ENCODE measurements around the gene ANO6.

The ANO6 gene

DNA sequence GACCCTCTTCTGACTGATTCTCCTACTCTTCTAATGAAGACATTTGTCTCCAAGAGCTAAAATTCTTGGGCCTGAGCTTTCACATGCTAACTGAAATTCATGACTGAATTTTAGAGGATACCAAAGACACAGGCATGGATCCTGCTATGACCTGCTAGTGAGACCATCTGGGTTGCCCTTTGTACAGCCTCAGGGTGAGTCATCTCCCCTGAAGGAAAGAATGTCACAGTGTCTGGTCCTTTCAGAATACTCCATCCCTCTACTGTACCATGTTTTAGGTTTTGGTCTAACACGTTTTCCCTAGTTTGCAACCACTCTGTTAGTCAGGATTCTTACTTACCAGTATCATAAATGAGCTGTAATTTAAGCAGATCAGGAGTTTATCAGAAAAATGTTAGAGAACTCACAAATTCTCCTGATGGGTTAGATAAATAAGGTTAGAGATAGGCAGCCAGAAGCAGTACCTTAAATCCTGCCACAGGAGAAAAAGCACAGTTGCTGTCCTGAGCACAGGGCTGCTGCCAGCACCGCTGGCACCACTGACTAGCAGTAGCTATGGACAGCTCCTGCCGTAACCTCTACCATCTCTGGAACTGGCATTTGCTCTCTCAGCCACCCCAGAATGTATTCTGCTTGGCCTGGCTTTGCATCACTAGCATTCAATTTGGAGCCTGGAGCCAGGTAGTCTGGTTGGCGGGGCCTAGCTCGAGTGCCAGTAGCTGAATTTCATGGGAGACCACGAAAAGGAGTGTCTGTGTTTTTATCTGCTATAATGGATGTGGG is 127.6 kb downstream of the ANO6 start:
- Histone ChIP-seq H3K9ac (ENCODE audit: low read length in 2 of 2) (no peak overlapping the region), H3K9me3 (ENCODE audit: control insufficient read depth in 2 of 2, low read length in 2 of 2) (no peaks in the 10 kb centered on the region), H3K4me3 (ENCODE audit: low read length in 2 of 2) (no peak overlapping the region), H3K4me1 (ENCODE audit: control insufficient read depth, insufficient read depth, low read length) (peaks cover 3% of the 10 kb centered on the region), H3K27me3 (ENCODE audit: control insufficient read depth in 1 of 2, insufficient read depth in 2 of 2, low read length in 2 of 2) (no peaks in the 10 kb centered on the region), H3K27ac (ENCODE audit: low read length) (no peak overlapping the region), H3K36me3 (ENCODE audit: control insufficient read depth in 2 of 2, insufficient read depth in 2 of 2, low read length in 2 of 2) (peaks cover 0 to 2% of the 10 kb centered on the region in 2 donors)

DNA sequence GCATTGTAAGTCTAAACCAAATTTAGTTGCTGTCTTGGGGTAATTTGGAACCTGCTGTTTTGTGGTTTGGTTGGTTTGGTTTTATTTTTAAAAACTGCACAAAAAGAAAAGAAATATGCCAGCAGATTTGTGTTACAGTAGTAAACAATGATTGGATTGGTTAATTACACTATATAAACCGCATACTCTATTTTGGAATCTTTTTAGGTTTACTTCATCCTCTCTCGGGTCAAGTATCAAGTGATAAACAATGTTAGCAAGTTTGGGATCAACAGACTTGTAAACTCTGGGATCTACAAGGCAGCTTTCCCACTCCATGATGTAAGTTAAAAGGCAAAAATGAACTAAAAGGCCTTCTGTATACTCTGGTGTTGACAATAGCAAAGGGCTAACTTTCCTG is 132.4 kb downstream of the ANO6 start:
- Histone ChIP-seq H3K9ac (ENCODE audit: low read length in 2 of 2) (no peak overlapping the region), H3K27ac (ENCODE audit: low read length) (no peak overlapping the region), H3K36me3 (ENCODE audit: control insufficient read depth in 2 of 2, insufficient read depth in 2 of 2, low read length in 2 of 2) (peaks cover 8 to 14% of the 10 kb centered on the region in 2 donors), H3K9me3 (ENCODE audit: control insufficient read depth in 2 of 2, low read length in 2 of 2) (no peaks in the 10 kb centered on the region), H3K4me1 (ENCODE audit: control insufficient read depth, insufficient read depth, low read length) (peaks cover 2% of the 10 kb centered on the region), H3K27me3 (ENCODE audit: control insufficient read depth in 1 of 2, insufficient read depth in 2 of 2, low read length in 2 of 2) (no peaks in the 10 kb centered on the region), H3K4me3 (ENCODE audit: low read length in 2 of 2) (no peak overlapping the region)

DNA sequence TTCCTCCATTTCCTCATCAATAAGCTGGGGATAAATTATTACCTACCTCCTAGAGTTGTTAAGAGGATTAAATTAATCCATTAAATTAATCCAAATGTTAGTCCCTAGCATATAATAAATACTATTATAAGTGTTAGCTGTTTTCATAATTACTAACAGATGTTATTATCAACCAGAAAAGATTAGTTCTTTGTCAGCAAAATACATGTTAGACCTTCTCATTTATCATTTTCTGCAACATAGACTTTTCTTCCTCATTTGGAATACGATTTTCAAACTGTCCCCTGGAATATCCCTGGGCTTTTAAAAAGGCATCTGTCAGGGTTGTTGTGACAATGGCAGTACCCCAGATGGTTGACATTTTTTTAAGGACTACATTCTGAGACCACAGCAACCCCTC is 133.1 kb downstream of the ANO6 start:
- H3K4me1 ChIP-seq (ENCODE audit: control insufficient read depth, insufficient read depth, low read length), result peaks cover 2% of the 10 kb centered on the region
- H3K27ac ChIP-seq (ENCODE audit: low read length), result no peak overlapping the region
- no peaks in the 10 kb centered on the region for H3K27me3 ChIP-seq (ENCODE audit: control insufficient read depth in 1 of 2, insufficient read depth in 2 of 2, low read length in 2 of 2)
- no peaks in the 10 kb centered on the region for H3K9me3 ChIP-seq (ENCODE audit: control insufficient read depth in 2 of 2, low read length in 2 of 2)
- H3K36me3 ChIP-seq (ENCODE audit: control insufficient read depth in 2 of 2, insufficient read depth in 2 of 2, low read length in 2 of 2), result peaks cover 8 to 14% of the 10 kb centered on the region in 2 donors
- no peak overlapping the region for H3K4me3 ChIP-seq (ENCODE audit: low read length in 2 of 2)
- no peak overlapping the region for H3K9ac ChIP-seq (ENCODE audit: low read length in 2 of 2)

DNA sequence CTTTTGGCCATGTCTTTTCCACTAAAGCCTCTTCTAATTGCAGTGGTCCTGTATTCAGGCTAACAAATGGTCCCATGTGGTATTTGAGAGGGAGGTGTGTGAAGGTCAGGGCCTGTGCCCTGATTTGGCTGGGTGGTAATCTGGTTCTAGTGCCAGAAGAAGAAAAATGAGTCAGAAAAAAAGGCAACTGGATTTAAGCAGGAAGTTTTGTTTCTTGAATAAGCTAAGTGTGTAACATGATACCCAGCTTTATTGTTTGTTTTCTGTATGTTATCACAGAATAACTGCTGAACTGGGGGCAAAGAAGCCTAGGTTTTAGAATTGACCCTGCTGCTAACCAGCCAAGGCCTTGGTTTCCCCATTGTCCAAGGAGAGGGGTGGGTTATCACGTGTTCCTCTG is 134.0 kb downstream of the ANO6 start:
- H3K9ac ChIP-seq (ENCODE audit: low read length in 2 of 2), result no peak overlapping the region
- no peak overlapping the region for H3K4me3 ChIP-seq (ENCODE audit: low read length in 2 of 2)
- no peaks in the 10 kb centered on the region for H3K9me3 ChIP-seq (ENCODE audit: control insufficient read depth in 2 of 2, low read length in 2 of 2)
- H3K27me3 ChIP-seq (ENCODE audit: control insufficient read depth in 1 of 2, insufficient read depth in 2 of 2, low read length in 2 of 2), result no peaks in the 10 kb centered on the region
- H3K36me3 ChIP-seq (ENCODE audit: control insufficient read depth in 2 of 2, insufficient read depth in 2 of 2, low read length in 2 of 2), result peaks cover 8 to 14% of the 10 kb centered on the region in 2 donors
- H3K4me1 ChIP-seq (ENCODE audit: control insufficient read depth, insufficient read depth, low read length), result peaks cover 2% of the 10 kb centered on the region
- H3K27ac ChIP-seq (ENCODE audit: low read length), result peak overlapping the region; percentile 4

DNA sequence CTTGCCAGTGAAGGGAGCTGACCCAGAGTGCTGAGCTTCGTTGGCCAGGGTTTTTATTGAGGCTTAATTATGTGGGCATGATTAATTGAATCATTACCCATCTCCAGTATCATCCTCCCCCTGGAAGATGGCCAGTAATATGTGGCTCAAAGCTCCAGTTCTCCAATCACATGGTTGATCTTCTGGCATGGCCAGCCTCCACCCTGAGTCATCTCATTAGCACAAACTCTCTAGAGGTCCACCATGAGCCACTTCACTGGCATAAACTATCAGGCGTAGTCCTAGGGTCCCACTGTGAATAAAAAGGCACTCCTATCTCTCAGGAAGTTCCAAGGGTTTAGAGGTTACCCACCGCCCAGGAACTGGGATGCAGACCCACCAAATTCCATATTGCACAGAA is 135.0 kb downstream of the ANO6 start:
- Histone ChIP-seq H3K27me3 (ENCODE audit: control insufficient read depth in 1 of 2, insufficient read depth in 2 of 2, low read length in 2 of 2) (no peaks in the 10 kb centered on the region), H3K4me3 (ENCODE audit: low read length in 2 of 2) (no peak overlapping the region), H3K36me3 (ENCODE audit: control insufficient read depth in 2 of 2, insufficient read depth in 2 of 2, low read length in 2 of 2) (peaks cover 8 to 14% of the 10 kb centered on the region in 2 donors), H3K27ac (ENCODE audit: low read length) (no peak overlapping the region), H3K9ac (ENCODE audit: low read length in 2 of 2) (no peak overlapping the region), H3K4me1 (ENCODE audit: control insufficient read depth, insufficient read depth, low read length) (peaks cover 2% of the 10 kb centered on the region), H3K9me3 (ENCODE audit: control insufficient read depth in 2 of 2, low read length in 2 of 2) (no peaks in the 10 kb centered on the region)

DNA sequence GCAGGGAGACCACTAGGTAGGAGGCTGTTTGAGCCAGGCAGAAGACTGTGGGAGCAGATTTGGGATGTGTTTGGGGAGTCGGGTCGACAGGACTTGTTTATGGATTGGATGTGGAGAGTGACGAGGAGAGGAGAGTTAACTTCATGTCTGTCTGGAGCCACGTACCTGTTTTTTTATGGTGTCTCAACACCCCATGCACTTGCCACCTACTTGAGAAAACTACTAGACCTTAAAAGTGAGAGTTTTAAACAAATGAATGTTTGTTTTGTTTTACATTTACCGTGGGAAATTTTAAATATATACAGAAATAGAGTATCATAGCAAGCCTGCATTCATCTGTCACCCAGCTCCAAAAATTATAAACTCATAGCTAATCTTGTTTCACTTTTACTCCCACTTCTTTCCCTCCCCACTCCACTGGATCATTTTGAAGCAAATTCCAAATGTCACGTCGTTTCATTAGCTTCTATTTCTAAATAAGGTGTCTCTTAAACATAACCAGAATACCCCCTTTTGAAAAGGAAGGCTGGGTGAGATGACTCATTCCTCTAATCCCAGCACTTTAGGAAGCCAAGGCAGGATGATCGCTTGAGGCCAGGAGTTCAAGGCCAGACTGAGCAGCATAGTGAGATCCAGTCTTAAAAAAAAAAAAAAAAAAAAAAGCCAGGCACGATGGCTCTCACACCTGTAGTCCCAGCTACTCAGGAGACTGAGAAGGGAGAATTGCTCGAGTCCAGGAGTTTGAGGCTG is 136.2 kb downstream of the ANO6 start:
- Histone ChIP-seq H3K27me3 (ENCODE audit: control insufficient read depth in 1 of 2, insufficient read depth in 2 of 2, low read length in 2 of 2) (no peaks in the 10 kb centered on the region), H3K9me3 (ENCODE audit: control insufficient read depth in 2 of 2, low read length in 2 of 2) (no peaks in the 10 kb centered on the region), H3K4me1 (ENCODE audit: control insufficient read depth, insufficient read depth, low read length) (peaks cover 4% of the 10 kb centered on the region), H3K9ac (ENCODE audit: low read length in 2 of 2) (no peak overlapping the region), H3K36me3 (ENCODE audit: control insufficient read depth in 2 of 2, insufficient read depth in 2 of 2, low read length in 2 of 2) (peaks cover 8 to 12% of the 10 kb centered on the region in 2 donors), H3K27ac (ENCODE audit: low read length) (peak overlapping the region; percentile 47), H3K4me3 (ENCODE audit: low read length in 2 of 2) (no peak overlapping the region)

DNA sequence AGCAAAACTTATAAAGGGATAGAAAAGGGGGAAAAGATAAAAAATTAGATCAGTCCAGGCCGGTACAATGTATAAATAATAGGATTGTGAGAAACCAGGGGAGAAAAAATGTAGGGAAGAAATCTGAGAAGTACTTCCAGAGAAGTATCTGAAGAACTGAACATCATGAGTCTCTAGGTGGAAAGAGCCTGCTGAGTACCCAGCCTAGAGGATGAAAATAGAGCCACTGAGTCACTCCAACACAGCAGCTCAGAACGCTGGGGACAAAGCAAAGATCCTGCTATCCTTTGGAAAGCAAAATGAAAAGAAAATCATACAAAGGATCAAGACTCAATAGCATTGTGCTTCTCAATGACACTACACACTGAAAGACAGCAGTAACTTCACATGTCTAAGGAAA is 138.0 kb downstream of the ANO6 start:
- H3K27me3 ChIP-seq (ENCODE audit: control insufficient read depth in 1 of 2, insufficient read depth in 2 of 2, low read length in 2 of 2), result no peaks in the 10 kb centered on the region
- H3K4me3 ChIP-seq (ENCODE audit: low read length in 2 of 2), result no peak overlapping the region
- H3K9ac ChIP-seq (ENCODE audit: low read length in 2 of 2), result no peak overlapping the region
- peaks cover 11% of the 10 kb centered on the region for H3K4me1 ChIP-seq (ENCODE audit: control insufficient read depth, insufficient read depth, low read length)
- H3K36me3 ChIP-seq (ENCODE audit: control insufficient read depth in 2 of 2, insufficient read depth in 2 of 2, low read length in 2 of 2), result peaks cover 8 to 12% of the 10 kb centered on the region in 2 donors
- H3K27ac ChIP-seq (ENCODE audit: low read length), result no peak overlapping the region
- H3K9me3 ChIP-seq (ENCODE audit: control insufficient read depth in 2 of 2, low read length in 2 of 2), result no peaks in the 10 kb centered on the region

DNA sequence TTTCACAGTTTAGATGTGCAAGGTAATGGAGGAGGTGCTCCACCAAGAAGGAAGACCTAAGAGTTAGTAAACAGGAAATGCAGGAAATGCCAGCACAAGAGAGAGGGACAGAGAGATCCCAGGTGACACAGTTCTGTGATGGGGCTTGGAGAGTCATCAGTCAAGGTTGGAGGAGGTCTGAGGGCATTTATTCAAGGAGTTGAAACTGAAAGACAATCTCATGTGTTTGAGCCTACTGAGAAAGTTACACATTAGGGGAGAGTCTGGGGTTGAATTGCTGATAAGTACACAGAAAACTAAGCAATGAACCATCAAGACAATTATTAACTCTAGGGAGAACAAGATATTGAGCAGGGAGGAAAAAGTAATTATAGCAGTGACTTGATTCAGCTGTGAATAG is 138.5 kb downstream of the ANO6 start:
- Histone ChIP-seq H3K27ac (ENCODE audit: low read length) (no peak overlapping the region), H3K4me3 (ENCODE audit: low read length in 2 of 2) (no peak overlapping the region), H3K4me1 (ENCODE audit: control insufficient read depth, insufficient read depth, low read length) (peaks cover 11% of the 10 kb centered on the region), H3K27me3 (ENCODE audit: control insufficient read depth in 1 of 2, insufficient read depth in 2 of 2, low read length in 2 of 2) (no peaks in the 10 kb centered on the region), H3K9ac (ENCODE audit: low read length in 2 of 2) (no peak overlapping the region), H3K36me3 (ENCODE audit: control insufficient read depth in 2 of 2, insufficient read depth in 2 of 2, low read length in 2 of 2) (peaks cover 8 to 12% of the 10 kb centered on the region in 2 donors), H3K9me3 (ENCODE audit: control insufficient read depth in 2 of 2, low read length in 2 of 2) (no peaks in the 10 kb centered on the region)

DNA sequence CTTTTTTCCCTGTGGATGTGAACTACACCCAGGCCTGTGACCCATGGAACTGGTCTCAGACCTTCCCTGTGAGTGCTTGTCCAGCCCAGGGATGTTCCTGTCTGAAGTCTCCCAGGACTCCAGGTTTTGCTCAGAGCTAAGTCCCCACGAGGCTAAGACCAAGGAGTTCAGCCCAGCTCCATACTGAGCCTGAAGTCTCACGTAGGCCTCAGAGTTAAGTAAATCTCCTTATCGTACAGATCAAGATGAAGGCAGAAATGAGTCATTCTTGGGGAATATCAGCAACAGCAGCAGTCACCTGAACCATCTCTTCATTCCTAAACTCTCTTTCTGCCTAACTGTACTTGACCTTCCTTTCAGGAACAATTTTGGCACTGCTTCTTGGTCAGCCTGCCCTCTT is 139.8 kb downstream of the ANO6 start:
- Histone ChIP-seq H3K4me1 (ENCODE audit: control insufficient read depth, insufficient read depth, low read length) (peaks cover 11% of the 10 kb centered on the region), H3K27ac (ENCODE audit: low read length) (no peak overlapping the region), H3K9ac (ENCODE audit: low read length in 2 of 2) (no peak overlapping the region), H3K36me3 (ENCODE audit: control insufficient read depth in 2 of 2, insufficient read depth in 2 of 2, low read length in 2 of 2) (peaks cover 4 to 5% of the 10 kb centered on the region in 2 donors), H3K9me3 (ENCODE audit: control insufficient read depth in 2 of 2, low read length in 2 of 2) (no peaks in the 10 kb centered on the region), H3K27me3 (ENCODE audit: control insufficient read depth in 1 of 2, insufficient read depth in 2 of 2, low read length in 2 of 2) (no peaks in the 10 kb centered on the region), H3K4me3 (ENCODE audit: low read length in 2 of 2) (no peak overlapping the region)

DNA sequence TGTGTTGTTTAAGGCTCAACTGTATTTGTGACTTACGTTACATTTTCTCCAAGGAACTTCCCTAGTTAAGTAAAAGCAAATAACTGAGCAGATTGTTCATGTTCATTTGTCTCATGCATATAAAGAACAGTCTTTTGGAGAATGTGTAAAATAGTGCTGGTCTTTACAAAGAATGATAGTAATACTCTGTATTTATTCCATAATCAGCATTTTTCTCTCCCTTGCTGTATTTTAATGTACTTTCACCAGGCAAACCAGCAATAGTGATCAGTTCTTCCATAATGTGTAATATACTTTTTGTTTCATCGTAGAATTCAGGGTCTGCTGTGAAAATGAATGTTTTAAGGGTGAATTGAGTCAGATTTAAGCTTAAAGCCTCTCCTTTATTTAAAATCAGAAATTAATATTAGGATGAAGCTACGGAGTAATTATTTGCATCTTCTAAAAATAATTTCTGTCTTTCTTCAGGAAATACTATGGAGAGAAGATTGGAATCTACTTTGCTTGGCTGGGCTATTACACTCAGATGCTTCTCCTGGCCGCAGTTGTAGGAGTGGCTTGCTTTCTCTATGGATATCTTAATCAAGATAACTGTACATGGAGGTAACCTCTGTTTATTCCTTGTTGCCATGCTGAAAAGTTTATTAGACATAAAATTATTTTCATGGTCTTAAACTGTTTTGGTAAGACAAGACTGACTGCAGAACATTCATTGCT is 141.1 kb downstream of the ANO6 start:
- Histone ChIP-seq H3K27me3 (ENCODE audit: control insufficient read depth in 1 of 2, insufficient read depth in 2 of 2, low read length in 2 of 2) (no peaks in the 10 kb centered on the region), H3K4me3 (ENCODE audit: low read length in 2 of 2) (no peak overlapping the region), H3K36me3 (ENCODE audit: control insufficient read depth in 2 of 2, insufficient read depth in 2 of 2, low read length in 2 of 2) (no peaks in the 10 kb centered on the region), H3K27ac (ENCODE audit: low read length) (no peak overlapping the region), H3K9me3 (ENCODE audit: control insufficient read depth in 2 of 2, low read length in 2 of 2) (no peaks in the 10 kb centered on the region), H3K4me1 (ENCODE audit: control insufficient read depth, insufficient read depth, low read length) (peaks cover 11% of the 10 kb centered on the region), H3K9ac (ENCODE audit: low read length in 2 of 2) (no peak overlapping the region)
